ENCODE measurements around the gene MCU. TPM values are rescaled to one million over a fixed set of nuclear protein-coding genes. Genes with fewer than 3 reads are reported as not detected.
"Not testable (repeated sequence)": the region's sequence is repeated elsewhere in the genome, so short reads cannot be mapped to it uniquely, and the experiment has no call there.

The MCU gene
- total RNA-seq, 2 experiments from 2014 or later = 17.7 to 19.3 TPM

- intact Hi-C loops (cut with micrococcal nuclease) = no loop called here
These were observed 44.9 kb downstream of the MCU start for GRCh38 chr10:72736828-72737220.

GRCh38 chr10:72737357-72737756 lies 45.4 kb downstream of the MCU start:
- H3K9me3 Mint-ChIP-seq; H3K4me3 Mint-ChIP-seq; intact Hi-C loops (cut with micrococcal nuclease); CTCF ChIA-PET; POLR2A ChIA-PET; H3K36me3 Mint-ChIP-seq; H3K27me3 Mint-ChIP-seq; H3K4me1 Mint-ChIP-seq (ENCODE audit: low read depth); DNase-seq; H3K27ac Mint-ChIP-seq: not testable (repeated sequence)

More at GRCh38 chr10:72736828-72737220, 44.9 kb downstream of the MCU start:
- Mint-ChIP-seq H3K4me3 (no peak overlapping the region), H3K27me3 (no peaks in the 10 kb centered on the region), H3K4me1 (ENCODE audit: low read depth) (peaks cover 5% of the 10 kb centered on the region), H3K36me3 (no peaks in the 10 kb centered on the region), H3K9me3 (no peaks in the 10 kb centered on the region), H3K27ac (no peak overlapping the region)
- CTCF ChIA-PET = no interaction called here
- POLR2A ChIA-PET = no interaction called here
- DNase-seq = no peak

- CTCF ChIA-PET = no interaction called here
- intact Hi-C loops (cut with micrococcal nuclease) = no loop called here
- no peak for DNase-seq
- Mint-ChIP-seq H3K4me3 (no peak overlapping the region), H3K36me3 (no peaks in the 10 kb centered on the region), H3K9me3 (no peaks in the 10 kb centered on the region), H3K27me3 (no peaks in the 10 kb centered on the region), H3K4me1 (ENCODE audit: low read depth) (peaks cover 5% of the 10 kb centered on the region), H3K27ac (no peak overlapping the region)
- POLR2A ChIA-PET = no interaction called here
These were observed 46.5 kb downstream of the MCU start for GRCh38 chr10:72738486-72738885.

GRCh38 chr10:72740528-72740927 lies 48.6 kb downstream of the MCU start:
- H3K27me3 Mint-ChIP-seq = no peaks in the 10 kb centered on the region

GRCh38 chr10:72742092-72742491 lies 50.1 kb downstream of the MCU start:
- CTCF ChIA-PET = no interaction called here
- DNase-seq = no peak
- no peaks in the 10 kb centered on the region for H3K9me3 Mint-ChIP-seq
- POLR2A ChIA-PET = no interaction called here
- no peak overlapping the region for H3K4me3 Mint-ChIP-seq
- intact Hi-C loops (cut with micrococcal nuclease) = no loop called here
- H3K27ac Mint-ChIP-seq = no peak overlapping the region
- peaks cover 2% of the 10 kb centered on the region for H3K4me1 Mint-ChIP-seq (ENCODE audit: low read depth)
- no peaks in the 10 kb centered on the region for H3K27me3 Mint-ChIP-seq
- H3K36me3 Mint-ChIP-seq = no peaks in the 10 kb centered on the region

More at GRCh38 chr10:72740528-72740927, 48.6 kb downstream of the MCU start:
- Mint-ChIP-seq H3K4me1 (ENCODE audit: low read depth) (peaks cover 5% of the 10 kb centered on the region), H3K27ac (no peak overlapping the region), H3K4me3 (no peak overlapping the region), H3K36me3 (no peaks in the 10 kb centered on the region), H3K9me3 (no peaks in the 10 kb centered on the region)
- no peak for DNase-seq
- intact Hi-C loops (cut with micrococcal nuclease) = no loop called here
- POLR2A ChIA-PET = no interaction called here
- CTCF ChIA-PET = no interaction called here

- H3K27ac Mint-ChIP-seq = no peak overlapping the region
- no peak for DNase-seq
- CTCF ChIA-PET = no interaction called here
- no peak overlapping the region for H3K4me3 Mint-ChIP-seq
- H3K4me1 Mint-ChIP-seq (ENCODE audit: low read depth) = peaks cover 2% of the 10 kb centered on the region
- POLR2A ChIA-PET = no interaction called here
- H3K9me3 Mint-ChIP-seq = no peaks in the 10 kb centered on the region
- no peaks in the 10 kb centered on the region for H3K27me3 Mint-ChIP-seq
- no peaks in the 10 kb centered on the region for H3K36me3 Mint-ChIP-seq
- intact Hi-C loops (cut with micrococcal nuclease) = no loop called here
These were observed 50.9 kb downstream of the MCU start for GRCh38 chr10:72742797-72743196.

GRCh38 chr10:72744566-72744965 lies 52.6 kb downstream of the MCU start:
- POLR2A ChIA-PET = no interaction called here
- intact Hi-C loops (cut with micrococcal nuclease) = no loop called here
- Mint-ChIP-seq H3K4me3 (no peak overlapping the region), H3K9me3 (no peaks in the 10 kb centered on the region), H3K27ac (no peak overlapping the region), H3K4me1 (ENCODE audit: low read depth) (peaks cover 2% of the 10 kb centered on the region), H3K27me3 (no peaks in the 10 kb centered on the region), H3K36me3 (no peaks in the 10 kb centered on the region)
- no peak for DNase-seq
- CTCF ChIA-PET = no interaction called here

GRCh38 chr10:72746426-72747363 lies 54.8 kb downstream of the MCU start:
- Mint-ChIP-seq H3K9me3 (no peaks in the 10 kb centered on the region), H3K36me3 (no peaks in the 10 kb centered on the region), H3K4me3 (no peak overlapping the region), H3K4me1 (ENCODE audit: low read depth) (no peaks in the 10 kb centered on the region), H3K27ac (no peak overlapping the region), H3K27me3 (no peaks in the 10 kb centered on the region)
- DNase-seq = no peak
- POLR2A ChIA-PET = no interaction called here
- intact Hi-C loops (cut with micrococcal nuclease) = no loop called here
- CTCF ChIA-PET = no interaction called here

GRCh38 chr10:72747521-72747920 lies 55.6 kb downstream of the MCU start:
- Mint-ChIP-seq H3K4me1 (ENCODE audit: low read depth) (no peaks in the 10 kb centered on the region), H3K27me3 (no peaks in the 10 kb centered on the region), H3K36me3 (no peaks in the 10 kb centered on the region), H3K9me3 (no peaks in the 10 kb centered on the region), H3K4me3 (no peak overlapping the region), H3K27ac (no peak overlapping the region)
- POLR2A ChIA-PET = no interaction called here
- no peak for DNase-seq
- intact Hi-C loops (cut with micrococcal nuclease) = no loop called here
- CTCF ChIA-PET = no interaction called here

- Mint-ChIP-seq H3K9me3 (no peaks in the 10 kb centered on the region), H3K4me1 (ENCODE audit: low read depth) (peaks cover 10% of the 10 kb centered on the region), H3K27me3 (no peaks in the 10 kb centered on the region), H3K36me3 (no peaks in the 10 kb centered on the region), H3K27ac (no peak overlapping the region), H3K4me3 (no peak overlapping the region)
- no peak for DNase-seq
- ChIA-PET POLR2A (no interaction called here), CTCF (interaction anchor here (0.7 kb wide), 1 partner anchor 80 kb away, joined by 3 read pairs; no protein-coding TSS in a partner anchor)
- intact Hi-C loops (cut with micrococcal nuclease) = no loop called here
These were observed 61.9 kb downstream of the MCU start for GRCh38 chr10:72753760-72754231.

- Mint-ChIP-seq H3K27me3 (no peaks in the 10 kb centered on the region), H3K27ac (no peak overlapping the region), H3K4me1 (ENCODE audit: low read depth) (peaks cover 10% of the 10 kb centered on the region), H3K9me3 (no peaks in the 10 kb centered on the region), H3K4me3 (no peak overlapping the region), H3K36me3 (peaks cover 2% of the 10 kb centered on the region)
- POLR2A ChIA-PET = interaction anchor here (0.8 kb wide), 1 partner anchor 37 kb away, joined by 3 read pairs; no protein-coding TSS in a partner anchor
- no peak for DNase-seq
- intact Hi-C loops (cut with micrococcal nuclease) = no loop called here
- CTCF ChIA-PET = interaction anchor here (0.7 kb wide), 1 partner anchor 80 kb away, joined by 3 read pairs; no protein-coding TSS in a partner anchor
These were observed 62.5 kb downstream of the MCU start for GRCh38 chr10:72754275-72755032.

GRCh38 chr10:72756674-72757385 lies 64.9 kb downstream of the MCU start:
- CTCF ChIA-PET = no interaction called here
- intact Hi-C loops (cut with micrococcal nuclease) = no loop called here
- H3K36me3 Mint-ChIP-seq = peaks cover 2% of the 10 kb centered on the region

More at GRCh38 chr10:72756674-72757385, 64.9 kb downstream of the MCU start:
- Mint-ChIP-seq H3K4me3 (no peak overlapping the region), H3K27ac (no peak overlapping the region), H3K4me1 (ENCODE audit: low read depth) (peaks cover 10% of the 10 kb centered on the region), H3K9me3 (no peaks in the 10 kb centered on the region), H3K27me3 (no peaks in the 10 kb centered on the region)
- POLR2A ChIA-PET = no interaction called here
- DNase-seq = no peak
